ENCODE data around the gene CPA1.

CPA1 gene

GRCh38 chr7:130346941-130347340 lies 33.4 kb upstream of the CPA1 start:
- TF ChIP-seq, protein P1, sequence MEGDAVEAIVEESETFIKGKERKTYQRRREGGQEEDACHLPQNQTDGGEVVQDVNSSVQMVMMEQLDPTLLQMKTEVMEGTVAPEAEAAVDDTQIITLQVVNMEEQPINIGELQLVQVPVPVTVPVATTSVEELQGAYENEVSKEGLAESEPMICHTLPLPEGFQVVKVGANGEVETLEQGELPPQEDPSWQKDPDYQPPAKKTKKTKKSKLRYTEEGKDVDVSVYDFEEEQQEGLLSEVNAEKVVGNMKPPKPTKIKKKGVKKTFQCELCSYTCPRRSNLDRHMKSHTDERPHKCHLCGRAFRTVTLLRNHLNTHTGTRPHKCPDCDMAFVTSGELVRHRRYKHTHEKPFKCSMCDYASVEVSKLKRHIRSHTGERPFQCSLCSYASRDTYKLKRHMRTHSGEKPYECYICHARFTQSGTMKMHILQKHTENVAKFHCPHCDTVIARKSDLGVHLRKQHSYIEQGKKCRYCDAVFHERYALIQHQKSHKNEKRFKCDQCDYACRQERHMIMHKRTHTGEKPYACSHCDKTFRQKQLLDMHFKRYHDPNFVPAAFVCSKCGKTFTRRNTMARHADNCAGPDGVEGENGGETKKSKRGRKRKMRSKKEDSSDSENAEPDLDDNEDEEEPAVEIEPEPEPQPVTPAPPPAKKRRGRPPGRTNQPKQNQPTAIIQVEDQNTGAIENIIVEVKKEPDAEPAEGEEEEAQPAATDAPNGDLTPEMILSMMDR (IDR thresholded peaks at IDR 0.05; ENCODE audit: low read length), result no peak
- TF ChIP-seq EZH2 (IDR thresholded peaks at IDR 0.05; ENCODE audit: borderline replicate concordance, low read length), result no peak
- H3F3A ChIP-seq (ENCODE audit: insufficient read depth, low read length), result no peaks in the 10 kb centered on the region

GRCh38 chr7:130349911-130350782 lies 30.1 kb upstream of the CPA1 start:
- Histone ChIP-seq H3K9me2 (ENCODE audit: low read depth, low read length) (no peaks in the 10 kb centered on the region), H3K4me3 (ENCODE audit: low read depth, low read length, poor library complexity, severe bottlenecking) (no peak overlapping the region), H3K4me1 (ENCODE audit: insufficient read depth, low read length, severe bottlenecking) (peaks cover 45% of the 10 kb centered on the region), H3K4me2 (ENCODE audit: low read length) (peak overlapping the region; percentile 42), H3K36me3 (ENCODE audit: insufficient read depth, low read length) (no peaks in the 10 kb centered on the region), H3K9ac (ENCODE audit: low read length) (peak overlapping the region; percentile 38; the same call in 1 of the 2 replicates), H3K9me3 (ENCODE audit: low read length) (no peaks in the 10 kb centered on the region), H4K20me1 (ENCODE audit: insufficient read depth, low read length) (no peaks in the 10 kb centered on the region), H3K27me3 (ENCODE audit: insufficient read depth, low read length) (no peaks in the 10 kb centered on the region), H3F3A (ENCODE audit: insufficient read depth, low read length) (no peaks in the 10 kb centered on the region), H3K79me2 (ENCODE audit: insufficient read depth, low read length) (no peaks in the 10 kb centered on the region), H3K27ac (ENCODE audit: low read depth, low read length, poor library complexity, severe bottlenecking) (peak overlapping the region; percentile 57), H2AFZ (ENCODE audit: low read length) (no peak overlapping the region)
- no peak for TF ChIP-seq EZH2 (IDR thresholded peaks at IDR 0.05; ENCODE audit: borderline replicate concordance, low read length)

More at GRCh38 chr7:130346941-130347340, 33.4 kb upstream of the CPA1 start:
- Histone ChIP-seq H3K4me2 (ENCODE audit: low read length) (no peak overlapping the region), H4K20me1 (ENCODE audit: insufficient read depth, low read length) (no peaks in the 10 kb centered on the region), H2AFZ (ENCODE audit: low read length) (no peak overlapping the region), H3K9me3 (ENCODE audit: low read length) (no peaks in the 10 kb centered on the region), H3K27ac (ENCODE audit: low read depth, low read length, poor library complexity, severe bottlenecking) (no peak overlapping the region), H3K27me3 (ENCODE audit: insufficient read depth, low read length) (no peaks in the 10 kb centered on the region), H3K9me2 (ENCODE audit: low read depth, low read length) (no peaks in the 10 kb centered on the region), H3K79me2 (ENCODE audit: insufficient read depth, low read length) (no peaks in the 10 kb centered on the region), H3K4me3 (ENCODE audit: low read depth, low read length, poor library complexity, severe bottlenecking) (no peak overlapping the region), H3K9ac (ENCODE audit: low read length) (no peak overlapping the region), H3K4me1 (ENCODE audit: insufficient read depth, low read length, severe bottlenecking) (peaks cover 23% of the 10 kb centered on the region), H3K36me3 (ENCODE audit: insufficient read depth, low read length) (no peaks in the 10 kb centered on the region; the same call in 1 of the 2 replicates)

GRCh38 chr7:130350945-130351790 lies 29.1 kb upstream of the CPA1 start:
- TF ChIP-seq EZH2 (IDR thresholded peaks at IDR 0.05; ENCODE audit: borderline replicate concordance, low read length), result no peak
- TF ChIP-seq, protein P1 (IDR thresholded peaks at IDR 0.05; ENCODE audit: low read length), result no peak
- peaks cover 52% of the 10 kb centered on the region for H3K4me1 ChIP-seq (ENCODE audit: insufficient read depth, low read length, severe bottlenecking)
- H3K36me3 ChIP-seq (ENCODE audit: insufficient read depth, low read length), result no peaks in the 10 kb centered on the region
- H2AFZ ChIP-seq (ENCODE audit: low read length), result no peak overlapping the region
- H3K79me2 ChIP-seq (ENCODE audit: insufficient read depth, low read length), result no peaks in the 10 kb centered on the region
- H3K9me2 ChIP-seq (ENCODE audit: low read depth, low read length), result no peaks in the 10 kb centered on the region
- no peaks in the 10 kb centered on the region for H4K20me1 ChIP-seq (ENCODE audit: insufficient read depth, low read length)
- H3K27me3 ChIP-seq (ENCODE audit: insufficient read depth, low read length), result no peaks in the 10 kb centered on the region
- no peaks in the 10 kb centered on the region for H3F3A ChIP-seq (ENCODE audit: insufficient read depth, low read length)
- H3K4me2 ChIP-seq (ENCODE audit: low read length), result peak overlapping the region; percentile 42
- peak overlapping the region; percentile 57 for H3K27ac ChIP-seq (ENCODE audit: low read depth, low read length, poor library complexity, severe bottlenecking)
- H3K9me3 ChIP-seq (ENCODE audit: low read length), result no peaks in the 10 kb centered on the region
- peak overlapping the region; percentile 38; the same call in 1 of the 2 replicates for H3K9ac ChIP-seq (ENCODE audit: low read length)
- H3K4me3 ChIP-seq (ENCODE audit: low read depth, low read length, poor library complexity, severe bottlenecking), result peak overlapping the region; percentile 2
